Endothelial cell of umbilical vein (primary cell): ENCODE measurements around the gene DCAF6. TPM values are rescaled to one million over a fixed set of nuclear protein-coding genes. Genes with fewer than 3 reads are reported as not detected.

Experiments used
- BruUV-seq: library from RNA; stranded (reverse); fragments of 400-500 nt; replicated peaks from 2 replicates; lab custom pipeline; 2021; lab: Mats Ljungman, UMichigan
- CTCF ChIA-PET: fragments of 300-600, 350-600 bp; sonication (Branson Sonifier 250); formaldehyde crosslinking; loops from one replicate; lab custom pipeline; 2021; ENCODE audit warnings: antibody characterized with exemption, inconsistent platforms; lab: Charles Lee
- POLR2A ChIA-PET: fragments of 300-600, 350-600 bp; sonication (Branson Sonifier 250); formaldehyde crosslinking; loops from one replicate; lab custom pipeline; 2021; ENCODE audit warnings: antibody characterized with exemption, inconsistent platforms; lab: Charles Lee
- DNase-seq: peaks from one replicate; pipeline ENCODE4 v3.0.0-alpha.2; 2011; ENCODE audit warnings: low read depth, low spot score
- FAIRE-seq: peaks from 2 replicates; lab custom pipeline; 2011; peaks lifted over from hg19 to GRCh38; lab: Jason Lieb, UNC
- H2AFZ ChIP-seq: 2 replicates; pipeline ENCODE4 v1.6.0; 2012; ENCODE audit warnings: low read depth, low read length, control low read depth, inconsistent platforms
- H3K27ac ChIP-seq: 2 replicates; pipeline ENCODE4 v1.5.1; 2011; ENCODE audit warnings: low read depth, mild to moderate bottlenecking, control low read depth, low read length, moderate library complexity; ENCODE audit not compliant: insufficient read depth
- H3K27me3 ChIP-seq, 2 experiments: 2 replicates each; pipeline versions ENCODE4 v1.6.0 to v1.6.1; 2011; ENCODE audit warnings: low read length in 2 of 2, mixed read lengths in 1 of 2; ENCODE audit not compliant: control insufficient read depth in 2 of 2, insufficient read depth in 2 of 2
- H3K36me3 ChIP-seq, 2 experiments: 2 replicates in 1 of 2; 3 replicates in 1 of 2; pipeline ENCODE4 v1.5.1; 2011; ENCODE audit warnings: low read length in 2 of 2, mild to moderate bottlenecking in 1 of 2, moderate library complexity in 1 of 2; ENCODE audit not compliant: control insufficient read depth in 2 of 2, insufficient read depth in 2 of 2; ENCODE audit errors: extremely low read depth in 1 of 2
- H3K4me1 ChIP-seq: 3 replicates; pipeline ENCODE4 v1.5.1; 2011; ENCODE audit warnings: mild to moderate bottlenecking, low read length; ENCODE audit not compliant: control insufficient read depth, insufficient read depth; ENCODE audit errors: extremely low read depth
- H3K4me2 ChIP-seq: 2 replicates; pipeline ENCODE4 v1.6.1; 2011; ENCODE audit warnings: low read length, control low read depth, mixed read lengths; ENCODE audit not compliant: insufficient read depth
- H3K4me3 ChIP-seq, 3 experiments: fragments of 200-600 bp in 1 of 3; sonication (generic), shearing (Covaris generic) in 1 of 3; replicated peaks in 1 of 3; 2 replicates each; pipeline ENCODE4 v1.5.1; 2011 to 2016; ENCODE audit warnings: control low read depth in 3 of 3, low read length in 3 of 3, mild to moderate bottlenecking in 2 of 3, inconsistent platforms in 1 of 3, low read depth in 1 of 3, moderate library complexity in 1 of 3; ENCODE audit not compliant: insufficient read depth in 1 of 3
- H3K79me2 ChIP-seq: 2 replicates; pipeline ENCODE4 v1.6.0; 2012; ENCODE audit warnings: low read length, inconsistent platforms; ENCODE audit not compliant: control insufficient read depth, insufficient read depth
- H3K9ac ChIP-seq: replicated peaks from 2 replicates; pipeline ENCODE3; 2011; ENCODE audit warnings: low read length, control low read depth; ENCODE audit not compliant: insufficient read depth; ENCODE audit errors: extremely low read depth
- H3K9me1 ChIP-seq: replicated peaks from 3 replicates; pipeline ENCODE4 v1.6.0; 2011; ENCODE audit warnings: mild to moderate bottlenecking, low read length; ENCODE audit not compliant: control insufficient read depth, insufficient read depth; ENCODE audit errors: extremely low read depth
- H3K9me3 ChIP-seq: replicated peaks from 2 replicates; pipeline ENCODE4 v1.5.1; 2012; ENCODE audit warnings: low read length, inconsistent platforms; ENCODE audit not compliant: control insufficient read depth, insufficient read depth
- H4K20me1 ChIP-seq: replicated peaks from 2 replicates; pipeline ENCODE3; 2011; ENCODE audit warnings: mild to moderate bottlenecking, low read length; ENCODE audit not compliant: control insufficient read depth, insufficient read depth; ENCODE audit errors: extremely low read depth
- EZH2 ChIP-seq: IDR thresholded peaks from 2 replicates; pipeline ENCODE4 v1.6.1; 2012; ENCODE audit warnings: borderline replicate concordance, low read depth, mild to moderate bottlenecking, moderate library complexity, low read length, inconsistent platforms; ENCODE audit not compliant: severe bottlenecking
- FOS ChIP-seq: IDR thresholded peaks from 2 replicates; pipeline ENCODE4 v1.6.1; 2011; ENCODE audit warnings: mild to moderate bottlenecking, low read length, moderate library complexity, borderline replicate concordance; ENCODE audit not compliant: insufficient read depth
- GATA2 ChIP-seq: IDR thresholded peaks from 2 replicates; pipeline ENCODE4 v1.7.0; 2011; ENCODE audit warnings: low read depth, mild to moderate bottlenecking, moderate library complexity, mixed read lengths, low read length; ENCODE audit not compliant: insufficient read length, insufficient read depth
- JUN ChIP-seq: IDR thresholded peaks from 2 replicates; pipeline ENCODE4 v1.6.1; 2011; ENCODE audit warnings: borderline replicate concordance, low read depth; ENCODE audit not compliant: insufficient read length, insufficient read depth
- MYC ChIP-seq: IDR thresholded peaks from one replicate; pipeline ENCODE4 v1.6.1; 2011; ENCODE audit warnings: mild to moderate bottlenecking, low read depth, low read length
- POLR2A ChIP-seq: IDR thresholded peaks from 2 replicates; pipeline ENCODE4 v1.6.1; 2012; ENCODE audit warnings: low read depth, mild to moderate bottlenecking, control low read depth, low read length
- POLR2AphosphoS5 ChIP-seq: IDR thresholded peaks from 2 replicates; pipeline ENCODE4 v1.6.1; 2012; ENCODE audit warnings: low read depth, mild to moderate bottlenecking, control low read depth, low read length, moderate library complexity; ENCODE audit not compliant: insufficient read depth
- dilution Hi-C: fragments of 300-500 bp; cut with MboI; formaldehyde crosslinking; loops from one replicate; pipeline ENCODE4 v1.15.0; 2019; ENCODE audit warnings: low sequenced_read_pairs; ENCODE audit not compliant: extremely low pct_ligation_motif_present
- intact Hi-C: fragments of 100-400 bp; cut with micrococcal nuclease; formaldehyde crosslinking; loops from one replicate; pipeline ENCODE4 v1.10.0; 2022
- polyA plus RNA-seq, 4 experiments: library from polyadenylated mRNA; depleted of rRNA in 3 of 4; stranded (reverse) in 3 of 4; unstranded in 1 of 4; fragments of >200 nt; gene quantifications; 2 replicates each; pipeline versions ENCODE4 v1.2.1 to v1.2.3, GENCODE V29; 2011 to 2012; ENCODE audit warnings: missing spikeins in 1 of 4
- total RNA-seq: library from RNA; stranded (reverse); gene quantifications from 2 replicates; pipeline ENCODE4 v1.2.3, GENCODE V29; 2021
- TF ChIP-seq, protein P1 (sequence below), 2 donors: IDR thresholded peaks; 1 replicate in 1 of 2; 2 replicates in 1 of 2; pipeline ENCODE4 v1.5.1; 2011; ENCODE audit warnings: low read length in 2 of 2, mild to moderate bottlenecking in 2 of 2, moderate library complexity in 2 of 2, control low read depth in 1 of 2, inconsistent platforms in 1 of 2, low read depth in 1 of 2; ENCODE audit not compliant: insufficient read depth in 1 of 2; ENCODE audit errors: extremely low read depth in 1 of 2
- TF ChIP-seq, protein P2 (sequence below): IDR thresholded peaks from 2 replicates; pipeline ENCODE4 v1.6.1; 2011; ENCODE audit not compliant: insufficient read depth, insufficient read length

DCAF6 gene
- total and polyA plus RNA-seq, 2 donors (not counting 3 experiments of a cell fraction or from before 2014, with no cell fraction given) = 28.6 to 39.4 TPM

DNA sequence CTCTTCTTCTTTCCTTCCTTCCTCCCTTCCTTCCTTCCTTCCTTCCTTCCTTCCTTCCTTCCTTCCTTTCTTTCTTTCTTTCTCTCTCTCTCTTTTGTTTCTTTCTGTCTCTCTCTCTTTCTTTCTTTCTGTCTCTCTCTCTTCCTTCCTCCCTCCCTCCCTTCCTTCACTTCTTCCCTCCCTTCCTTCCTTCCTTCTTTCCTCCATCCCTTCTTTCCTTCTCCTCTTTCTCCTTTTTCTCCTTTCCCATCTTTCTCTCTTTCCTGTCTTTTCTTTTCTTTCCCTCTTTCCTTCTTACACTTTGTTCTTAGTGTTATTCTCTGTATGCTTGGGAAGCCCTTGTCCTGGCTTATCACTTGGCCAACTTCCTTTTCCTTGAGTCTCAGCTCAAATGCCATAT is 72.8 kb downstream of the DCAF6 start:
- dilution Hi-C loops = no loop called here
- no peak overlapping the region for H3K4me3 ChIP-seq
- H3K9ac ChIP-seq = no peak overlapping the region
- H3K27ac ChIP-seq = no peak overlapping the region
- BruUV-seq = no TSS peak
- TF ChIP-seq FOS (no peak), JUN (no peak), POLR2AphosphoS5 (no peak), MYC (no peak), POLR2A (no peak), EZH2 (no peak), GATA2 (no peak)
- TF ChIP-seq, protein P1, sequence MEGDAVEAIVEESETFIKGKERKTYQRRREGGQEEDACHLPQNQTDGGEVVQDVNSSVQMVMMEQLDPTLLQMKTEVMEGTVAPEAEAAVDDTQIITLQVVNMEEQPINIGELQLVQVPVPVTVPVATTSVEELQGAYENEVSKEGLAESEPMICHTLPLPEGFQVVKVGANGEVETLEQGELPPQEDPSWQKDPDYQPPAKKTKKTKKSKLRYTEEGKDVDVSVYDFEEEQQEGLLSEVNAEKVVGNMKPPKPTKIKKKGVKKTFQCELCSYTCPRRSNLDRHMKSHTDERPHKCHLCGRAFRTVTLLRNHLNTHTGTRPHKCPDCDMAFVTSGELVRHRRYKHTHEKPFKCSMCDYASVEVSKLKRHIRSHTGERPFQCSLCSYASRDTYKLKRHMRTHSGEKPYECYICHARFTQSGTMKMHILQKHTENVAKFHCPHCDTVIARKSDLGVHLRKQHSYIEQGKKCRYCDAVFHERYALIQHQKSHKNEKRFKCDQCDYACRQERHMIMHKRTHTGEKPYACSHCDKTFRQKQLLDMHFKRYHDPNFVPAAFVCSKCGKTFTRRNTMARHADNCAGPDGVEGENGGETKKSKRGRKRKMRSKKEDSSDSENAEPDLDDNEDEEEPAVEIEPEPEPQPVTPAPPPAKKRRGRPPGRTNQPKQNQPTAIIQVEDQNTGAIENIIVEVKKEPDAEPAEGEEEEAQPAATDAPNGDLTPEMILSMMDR (IDR thresholded peaks at IDR 0.05; ENCODE audit: extremely low read depth in 1 of 2, insufficient read depth in 1 of 2, low read depth in 1 of 2, low read length in 2 of 2) = no peak
- TF ChIP-seq, protein P2, sequence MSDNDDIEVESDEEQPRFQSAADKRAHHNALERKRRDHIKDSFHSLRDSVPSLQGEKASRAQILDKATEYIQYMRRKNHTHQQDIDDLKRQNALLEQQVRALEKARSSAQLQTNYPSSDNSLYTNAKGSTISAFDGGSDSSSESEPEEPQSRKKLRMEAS = no peak
- ChIA-PET POLR2A (no interaction called here), CTCF (interaction anchor here (1.0 kb wide), 1 partner anchor 14 kb away, joined by 3 read pairs; no protein-coding TSS in a partner anchor)
- intact Hi-C loops = no loop called here
- H3K4me2 ChIP-seq = no peak overlapping the region
- no peaks in the 10 kb centered on the region for H4K20me1 ChIP-seq
- H3K79me2 ChIP-seq = no peaks in the 10 kb centered on the region
- FAIRE-seq (no peak), DNase-seq (no peak)
- no peaks in the 10 kb centered on the region for H3K27me3 ChIP-seq
- no peaks in the 10 kb centered on the region for H3K9me3 ChIP-seq
- no peak overlapping the region for H2AFZ ChIP-seq
- H3K4me1 ChIP-seq = no peaks in the 10 kb centered on the region
- H3K9me1 ChIP-seq = no peaks in the 10 kb centered on the region
- H3K36me3 ChIP-seq = peaks cover 0 to 2% of the 10 kb centered on the region in 2 experiments
